Osteocyte (in vitro differentiated cells): ENCODE data around the gene BEX3. TPM values are rescaled to one million over a fixed set of nuclear protein-coding genes. Genes with fewer than 3 reads are reported as not detected.

Experiments used
- DNase-seq: peaks from one replicate; pipeline ENCODE4 v3.0.0; 2021; ENCODE audit warnings: mixed read lengths; ENCODE audit not compliant: unreplicated experiment; ENCODE audit errors: extremely low spot score
- H3K27ac Mint-ChIP-seq: one replicate; pipeline ENCODE4 v1.8.0; 2021; ENCODE audit warnings: mild to moderate bottlenecking, mixed read lengths; ENCODE audit not compliant: unreplicated experiment
- H3K27me3 Mint-ChIP-seq: one replicate; pipeline ENCODE4 v1.8.0; 2021; ENCODE audit warnings: mixed read lengths; ENCODE audit not compliant: unreplicated experiment
- H3K36me3 Mint-ChIP-seq: one replicate; pipeline ENCODE4 v1.8.0; 2021; ENCODE audit warnings: mixed read lengths; ENCODE audit not compliant: unreplicated experiment
- H3K4me1 Mint-ChIP-seq: one replicate; pipeline ENCODE4 v1.8.0; 2021; ENCODE audit warnings: mixed read lengths; ENCODE audit not compliant: unreplicated experiment
- H3K4me3 Mint-ChIP-seq: one replicate; pipeline ENCODE4 v1.8.0; 2021; ENCODE audit warnings: mild to moderate bottlenecking, moderate library complexity, mixed read lengths; ENCODE audit not compliant: unreplicated experiment
- H3K9me3 Mint-ChIP-seq: one replicate; pipeline ENCODE4 v1.8.0; 2021; ENCODE audit warnings: mixed read lengths; ENCODE audit not compliant: unreplicated experiment
- CTCF ChIP-seq: fragments of 200-600 bp; sonication (generic); IDR thresholded peaks from 2 replicates; pipeline ENCODE4 v1.5.0; 2021; ENCODE audit warnings: antibody characterized with exemption, mild to moderate bottlenecking, moderate library complexity
- total RNA-seq: library from RNA; stranded (reverse); gene quantifications from 2 replicates; pipeline ENCODE4 v1.2.1, GENCODE V29; 2021

The BEX3 gene
- total RNA-seq, 1 donor from 2014 or later: 224 TPM

DNA sequence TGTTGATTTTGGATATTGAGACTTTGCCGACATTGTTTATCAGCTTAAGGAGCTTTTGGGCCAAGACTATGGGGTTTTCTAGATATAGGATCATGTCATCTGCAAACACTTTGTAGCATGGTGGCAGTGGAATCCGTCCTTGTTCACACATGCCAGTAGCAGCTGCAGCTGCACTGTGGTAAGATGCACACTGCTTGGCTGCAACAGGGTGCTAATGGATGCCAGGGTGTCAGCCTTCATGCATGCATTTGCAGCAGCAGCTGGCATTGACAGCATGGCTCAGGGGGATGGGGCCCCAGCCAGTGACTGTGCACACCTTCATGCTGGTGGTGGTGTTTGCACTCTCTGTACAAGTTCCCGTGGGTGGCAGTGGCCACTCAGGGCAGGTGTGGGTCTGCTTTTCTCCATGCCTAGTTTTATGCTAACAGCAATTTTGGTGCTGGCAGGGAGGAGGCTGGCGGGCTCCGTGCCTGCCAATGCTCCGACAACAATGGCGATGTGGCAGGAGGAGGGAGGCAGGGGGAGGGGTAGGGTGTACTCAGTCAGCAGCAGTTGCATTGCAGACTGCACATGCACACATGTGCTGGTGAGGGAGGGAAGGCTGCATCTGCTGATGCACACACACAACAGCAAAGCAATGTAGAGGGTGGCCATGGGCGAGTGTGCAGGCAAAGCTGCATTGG is 37.5 kb downstream of the BEX3 start:
- H3K4me1 Mint-ChIP-seq: peaks cover 11% of the 10 kb centered on the region
- H3K9me3 Mint-ChIP-seq: peaks cover 9% of the 10 kb centered on the region
- no peaks in the 10 kb centered on the region for H3K27me3 Mint-ChIP-seq
- peaks cover under 1% of the 10 kb centered on the region for H3K36me3 Mint-ChIP-seq
- H3K4me3 Mint-ChIP-seq: no peak overlapping the region
- DNase-seq: no peak
- TF ChIP-seq CTCF: no peak
- no peak overlapping the region for H3K27ac Mint-ChIP-seq

DNA sequence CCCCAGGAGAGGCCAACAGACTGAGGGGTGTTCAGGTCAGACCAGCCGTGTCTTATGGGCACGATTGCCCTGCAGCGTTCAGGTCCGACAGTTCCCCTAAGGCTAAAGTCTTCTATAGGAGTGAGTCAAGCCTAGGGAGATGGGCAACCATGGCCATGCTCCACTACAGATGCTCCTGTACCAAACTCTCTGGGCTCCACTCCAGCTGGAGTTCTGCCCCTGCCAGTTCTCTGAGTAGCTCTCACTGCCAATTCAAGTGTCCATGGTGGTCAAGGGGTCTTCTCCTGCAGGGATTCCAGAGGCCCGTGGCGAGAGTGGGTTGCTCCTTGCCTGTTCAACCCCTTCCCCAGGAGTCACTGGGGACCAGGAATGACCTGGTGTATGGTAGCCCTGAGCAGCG is 38.2 kb downstream of the BEX3 start:
- H3K27me3 Mint-ChIP-seq: no peaks in the 10 kb centered on the region
- H3K4me3 Mint-ChIP-seq: no peak overlapping the region
- DNase-seq: no peak
- peaks cover 11% of the 10 kb centered on the region for H3K4me1 Mint-ChIP-seq
- no peaks in the 10 kb centered on the region for H3K36me3 Mint-ChIP-seq
- H3K9me3 Mint-ChIP-seq: peaks cover 9% of the 10 kb centered on the region
- no peak overlapping the region for H3K27ac Mint-ChIP-seq
- TF ChIP-seq CTCF: no peak

GRCh38 chrX:103415068-103415467 is 38.7 kb downstream of the BEX3 start:
- DNase-seq: no peak
- TF ChIP-seq CTCF: no peak
- H3K9me3 Mint-ChIP-seq: peaks cover 9% of the 10 kb centered on the region
- peaks cover 11% of the 10 kb centered on the region for H3K4me1 Mint-ChIP-seq
- H3K4me3 Mint-ChIP-seq: no peak overlapping the region
- no peaks in the 10 kb centered on the region for H3K27me3 Mint-ChIP-seq
- H3K27ac Mint-ChIP-seq: no peak overlapping the region
- no peaks in the 10 kb centered on the region for H3K36me3 Mint-ChIP-seq

DNA sequence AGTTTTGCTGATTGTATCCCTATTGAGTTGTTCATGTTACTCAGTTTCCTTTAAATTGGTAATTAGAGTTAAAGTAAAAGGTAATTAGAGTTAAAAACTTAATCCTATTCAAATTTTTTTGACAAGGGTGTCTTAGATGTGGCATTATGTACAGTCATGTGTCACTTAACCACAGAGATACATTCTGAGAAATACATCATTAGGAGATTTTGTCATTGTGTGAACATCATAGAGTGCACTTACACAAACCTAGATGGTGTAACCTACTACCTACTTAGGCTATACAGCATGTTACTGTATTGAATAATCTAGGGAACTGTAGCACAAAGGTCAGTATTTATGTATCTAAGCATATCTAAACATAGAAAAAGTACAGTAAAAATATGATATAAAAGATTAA is 39.2 kb downstream of the BEX3 start:
- H3K27ac Mint-ChIP-seq: no peak overlapping the region
- H3K27me3 Mint-ChIP-seq: no peaks in the 10 kb centered on the region
- DNase-seq: no peak

DNA sequence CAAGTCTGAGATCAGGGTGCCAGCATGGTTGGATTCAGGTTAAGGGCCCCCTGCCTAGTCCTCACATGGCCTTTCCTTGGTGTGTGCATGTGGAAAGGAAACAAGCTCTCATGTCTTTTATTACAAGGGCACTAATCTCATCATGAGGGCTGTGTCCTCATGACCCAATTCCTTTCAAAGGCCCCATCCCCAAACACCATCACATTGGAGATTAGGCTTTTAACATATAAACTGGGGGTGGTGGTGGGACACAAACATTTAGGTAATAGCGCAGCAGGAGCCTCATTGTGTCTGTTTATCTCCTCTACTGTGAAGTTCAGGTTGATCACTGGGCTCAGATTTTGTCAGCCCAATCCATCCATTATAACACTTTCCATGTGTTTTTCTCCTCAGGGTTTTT is 41.0 kb downstream of the BEX3 start:
- Mint-ChIP-seq H3K36me3 (no peaks in the 10 kb centered on the region), H3K9me3 (peaks cover 6% of the 10 kb centered on the region), H3K4me1 (peaks cover 11% of the 10 kb centered on the region), H3K27me3 (no peaks in the 10 kb centered on the region), H3K27ac (no peak overlapping the region), H3K4me3 (no peak overlapping the region)
- no peak for TF ChIP-seq CTCF
- DNase-seq: no peak

More for the DNA sequence above, 39.2 kb downstream of the BEX3 start:
- Mint-ChIP-seq H3K4me3 (no peak overlapping the region), H3K9me3 (peaks cover 9% of the 10 kb centered on the region), H3K4me1 (peaks cover 11% of the 10 kb centered on the region), H3K36me3 (no peaks in the 10 kb centered on the region)
- TF ChIP-seq CTCF: no peak
